ENCODE data around the gene BATF3.

The BATF3 gene

DNA sequence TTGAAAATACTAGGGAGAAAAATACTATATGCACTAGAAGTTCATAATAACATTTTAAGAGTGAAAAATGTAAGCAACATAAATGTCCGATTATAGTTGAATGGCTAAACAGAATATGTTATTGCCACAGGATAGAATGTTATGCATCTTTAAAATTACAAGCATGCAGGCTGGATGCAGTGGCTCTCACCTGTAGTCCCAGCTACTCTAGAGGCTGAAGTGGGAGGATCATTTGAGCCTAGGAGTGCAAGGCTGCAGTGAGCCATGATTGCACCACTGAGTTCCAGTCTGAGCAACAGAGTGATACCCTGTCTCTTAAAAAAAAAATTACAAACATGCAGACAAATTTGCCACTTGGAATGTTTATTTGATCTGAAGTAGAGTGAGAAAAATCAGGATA lies 3.0 kb upstream of the BATF3 start:
- TF ChIP-seq, protein P1, sequence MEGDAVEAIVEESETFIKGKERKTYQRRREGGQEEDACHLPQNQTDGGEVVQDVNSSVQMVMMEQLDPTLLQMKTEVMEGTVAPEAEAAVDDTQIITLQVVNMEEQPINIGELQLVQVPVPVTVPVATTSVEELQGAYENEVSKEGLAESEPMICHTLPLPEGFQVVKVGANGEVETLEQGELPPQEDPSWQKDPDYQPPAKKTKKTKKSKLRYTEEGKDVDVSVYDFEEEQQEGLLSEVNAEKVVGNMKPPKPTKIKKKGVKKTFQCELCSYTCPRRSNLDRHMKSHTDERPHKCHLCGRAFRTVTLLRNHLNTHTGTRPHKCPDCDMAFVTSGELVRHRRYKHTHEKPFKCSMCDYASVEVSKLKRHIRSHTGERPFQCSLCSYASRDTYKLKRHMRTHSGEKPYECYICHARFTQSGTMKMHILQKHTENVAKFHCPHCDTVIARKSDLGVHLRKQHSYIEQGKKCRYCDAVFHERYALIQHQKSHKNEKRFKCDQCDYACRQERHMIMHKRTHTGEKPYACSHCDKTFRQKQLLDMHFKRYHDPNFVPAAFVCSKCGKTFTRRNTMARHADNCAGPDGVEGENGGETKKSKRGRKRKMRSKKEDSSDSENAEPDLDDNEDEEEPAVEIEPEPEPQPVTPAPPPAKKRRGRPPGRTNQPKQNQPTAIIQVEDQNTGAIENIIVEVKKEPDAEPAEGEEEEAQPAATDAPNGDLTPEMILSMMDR (IDR thresholded peaks at IDR 0.05; ENCODE audit: low read depth, low read length, missing control alignments), result no peak
- no peak overlapping the region for H3K4me3 ChIP-seq (replicated peaks; ENCODE audit: low read depth, low read length)
- DNase-seq (ENCODE audit: extremely low read depth, low read depth), result no peak

DNA sequence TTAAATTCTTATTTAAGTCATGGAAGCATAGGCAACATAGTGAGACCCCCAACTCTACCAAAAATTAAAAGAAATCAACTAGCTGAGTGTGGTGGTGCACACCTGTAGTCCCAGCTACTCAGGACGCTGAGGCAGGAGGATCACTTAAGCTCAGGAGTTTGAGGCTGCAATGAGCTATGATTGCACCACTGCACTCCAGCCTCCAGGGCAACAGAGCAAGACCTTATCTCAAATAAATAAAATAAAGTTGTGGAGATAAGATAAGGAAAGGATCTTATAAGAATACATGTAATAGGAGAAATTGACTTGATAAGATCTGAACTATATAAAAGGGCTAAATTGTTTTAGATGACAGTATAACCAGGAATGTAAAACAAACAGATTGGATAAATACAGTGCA lies 2.3 kb upstream of the BATF3 start:
- TF ChIP-seq, protein P1 (IDR thresholded peaks at IDR 0.05; ENCODE audit: low read depth, low read length, missing control alignments), result no peak
- no peak overlapping the region for H3K4me3 ChIP-seq (replicated peaks; ENCODE audit: low read depth, low read length)
- DNase-seq (ENCODE audit: extremely low read depth, low read depth), result no peak

DNA sequence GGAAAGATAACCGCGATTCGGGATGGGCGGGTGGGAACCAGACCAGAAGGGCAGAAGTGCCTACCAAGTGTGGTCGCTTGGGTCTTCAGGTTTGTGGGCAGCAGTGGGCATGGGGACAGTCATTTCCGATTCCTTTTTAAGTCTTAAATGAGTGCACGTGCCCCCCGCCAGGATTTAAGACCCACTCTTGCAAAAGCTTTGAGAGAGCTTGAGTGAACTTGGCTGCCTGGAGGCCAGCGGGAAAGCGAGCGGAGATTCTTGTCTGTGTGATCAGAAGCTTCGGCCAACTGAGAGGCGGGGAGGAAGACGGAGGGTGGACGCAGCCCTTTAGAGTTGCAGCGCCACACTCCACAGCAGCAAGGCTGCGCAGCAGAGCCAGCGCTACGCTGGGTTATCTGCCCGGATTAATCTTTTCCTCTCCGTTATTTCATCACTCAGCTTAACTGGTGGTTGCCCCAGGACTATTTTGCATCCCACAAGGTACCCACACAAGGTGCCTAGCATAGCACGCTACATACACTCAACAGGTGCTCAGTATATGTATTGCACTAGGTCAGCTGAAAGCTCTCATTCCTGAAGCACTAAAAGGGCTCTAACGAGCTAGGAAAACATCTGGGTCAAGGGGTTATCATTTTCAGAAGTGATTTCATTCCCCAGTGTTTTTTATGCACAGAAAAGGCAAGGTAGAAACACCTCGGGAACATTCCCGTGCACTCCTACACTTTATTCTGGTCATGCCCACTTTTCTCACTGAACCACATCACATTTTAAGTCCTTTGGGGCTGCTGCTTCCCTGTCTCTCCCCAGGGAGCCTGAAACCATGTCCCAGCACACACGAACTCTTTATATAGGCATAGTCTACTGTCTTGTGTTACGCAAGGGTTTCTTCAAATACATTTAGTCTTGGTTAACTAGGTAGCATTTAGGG lies 1.5 kb upstream of the BATF3 start:
- TF ChIP-seq, protein P1 (IDR thresholded peaks at IDR 0.05; ENCODE audit: low read depth, low read length, missing control alignments), result no peak
- peak overlapping the region; percentile 47 for H3K4me3 ChIP-seq (replicated peaks; ENCODE audit: low read depth, low read length)
- DNase-seq (ENCODE audit: extremely low read depth, low read depth), result no peak

DNA sequence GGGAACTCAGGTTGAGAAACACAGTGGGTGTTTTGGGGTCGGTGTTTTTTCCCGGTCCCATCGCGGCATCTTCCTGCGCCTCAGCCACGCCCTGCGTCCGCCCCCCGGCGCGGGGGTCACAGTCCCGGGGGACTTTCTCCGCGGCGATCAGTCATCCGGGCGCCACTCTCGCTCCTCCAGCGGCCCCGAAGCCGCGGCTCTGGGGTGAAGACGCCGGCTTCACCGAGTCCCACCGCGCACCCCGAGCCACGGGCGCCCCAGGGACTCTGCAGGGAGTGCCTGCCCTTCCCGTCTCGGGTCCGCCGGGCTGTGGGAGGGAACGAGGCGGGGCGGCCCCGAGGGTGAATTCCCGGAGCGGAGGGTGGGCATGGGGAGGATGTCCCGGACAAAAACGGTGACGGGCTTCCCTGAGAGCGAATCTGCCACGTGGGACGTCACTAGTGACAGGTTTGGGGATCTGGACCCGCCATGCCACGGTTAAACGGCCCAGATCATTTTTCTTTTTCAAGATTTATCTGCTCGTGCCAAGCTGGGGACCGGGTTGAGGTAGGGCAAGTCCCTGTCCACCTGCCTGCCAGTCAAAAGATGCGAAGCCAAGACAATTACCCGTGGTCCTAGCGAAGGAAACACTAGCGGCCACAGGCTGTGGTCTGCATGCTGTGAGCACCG lies 717 bp upstream of the BATF3 start:
- peak overlapping the region; percentile 47 for H3K4me3 ChIP-seq (replicated peaks; ENCODE audit: low read depth, low read length)
- TF ChIP-seq, protein P1 (IDR thresholded peaks at IDR 0.05; ENCODE audit: low read depth, low read length, missing control alignments), result no peak
- no peak for DNase-seq (ENCODE audit: extremely low read depth, low read depth)

DNA sequence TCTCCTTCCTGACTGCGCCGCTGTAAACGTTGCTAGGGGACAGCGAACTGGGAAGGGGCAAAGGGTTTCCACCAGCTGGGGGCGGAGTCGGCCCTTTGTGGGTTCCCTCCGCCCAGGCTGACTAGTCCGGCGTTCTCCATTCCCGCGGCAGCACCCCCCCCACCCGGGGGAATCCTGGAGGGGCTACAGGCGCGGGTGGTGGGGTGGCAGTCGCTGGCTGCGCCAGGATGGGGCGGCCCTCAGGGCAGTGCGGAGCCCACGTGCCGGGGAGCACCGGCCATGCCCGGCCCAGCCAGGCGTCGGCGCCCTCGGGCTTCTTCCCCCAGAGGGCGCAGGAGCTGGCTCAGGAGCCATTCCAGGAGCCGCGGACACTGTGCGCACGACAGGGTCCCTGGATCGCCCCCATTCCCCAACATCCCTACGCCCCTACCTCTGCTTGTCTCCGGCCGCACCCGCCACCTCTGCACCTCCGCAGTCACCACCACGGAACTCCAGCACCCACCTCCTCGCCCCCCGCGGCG lies 476 bp downstream of the BATF3 start:
- no peak for DNase-seq (ENCODE audit: extremely low read depth, low read depth)
- TF ChIP-seq, protein P1 (IDR thresholded peaks at IDR 0.05; ENCODE audit: low read depth, low read length, missing control alignments), result peak; percentile 55
- peak overlapping the region; percentile 47 for H3K4me3 ChIP-seq (replicated peaks; ENCODE audit: low read depth, low read length)

DNA sequence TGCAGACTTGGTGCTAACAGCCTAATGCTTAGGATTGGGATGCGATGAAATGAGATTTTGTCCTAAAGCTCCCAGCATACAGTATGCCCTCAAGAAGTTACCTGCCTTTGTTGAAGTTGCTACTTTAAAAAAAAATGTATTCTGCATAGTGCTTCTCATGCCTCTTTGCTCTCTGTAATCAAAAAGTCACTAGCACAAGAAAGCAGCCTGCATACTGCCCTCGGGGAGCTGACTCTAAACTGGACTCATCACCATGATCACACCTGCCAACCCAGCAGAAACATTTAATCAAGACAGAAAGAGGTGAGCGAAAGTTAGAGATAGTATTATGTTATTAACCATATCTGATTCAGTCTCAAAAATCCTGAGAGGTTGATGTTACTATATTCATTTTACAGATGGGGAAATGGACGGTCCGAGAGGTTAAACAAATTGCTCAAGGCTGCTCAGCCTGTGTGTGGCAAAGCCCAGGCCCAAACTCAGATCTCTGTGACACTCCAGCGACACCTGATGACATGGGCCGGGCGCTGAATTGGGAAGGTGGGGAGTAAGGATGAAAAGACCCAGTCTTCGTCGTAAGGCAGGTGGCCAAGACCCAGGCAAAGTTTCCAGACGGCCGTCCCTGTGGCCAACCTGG lies 1.1 kb downstream of the BATF3 start:
- peak overlapping the region; percentile 47 for H3K4me3 ChIP-seq (replicated peaks; ENCODE audit: low read depth, low read length)
- TF ChIP-seq, protein P1 (IDR thresholded peaks at IDR 0.05; ENCODE audit: low read depth, low read length, missing control alignments), result no peak
- DNase-seq (ENCODE audit: extremely low read depth, low read depth), result no peak

Data from HFF-Myc (cell line).